HK-2 (cell line): ENCODE results near the gene SPATS2.
"Not testable (repeated sequence)": the region's sequence is repeated elsewhere in the genome, so short reads cannot be mapped to it uniquely, and the experiment has no call there.

Experiments used
- DNase-seq: peaks from one replicate; pipeline ENCODE4 v3.0.0-alpha.2; 2018; ENCODE audit not compliant: unreplicated experiment

The SPATS2 gene

GRCh38 chr12:49367381-49368239, at the start of gene SPATS2:
TSS of gene SPATS2 (plus strand) at chr12:49367462. CDS start at chr12:49461013, 93,551 bp downstream.
- no peak for DNase-seq

DNA sequence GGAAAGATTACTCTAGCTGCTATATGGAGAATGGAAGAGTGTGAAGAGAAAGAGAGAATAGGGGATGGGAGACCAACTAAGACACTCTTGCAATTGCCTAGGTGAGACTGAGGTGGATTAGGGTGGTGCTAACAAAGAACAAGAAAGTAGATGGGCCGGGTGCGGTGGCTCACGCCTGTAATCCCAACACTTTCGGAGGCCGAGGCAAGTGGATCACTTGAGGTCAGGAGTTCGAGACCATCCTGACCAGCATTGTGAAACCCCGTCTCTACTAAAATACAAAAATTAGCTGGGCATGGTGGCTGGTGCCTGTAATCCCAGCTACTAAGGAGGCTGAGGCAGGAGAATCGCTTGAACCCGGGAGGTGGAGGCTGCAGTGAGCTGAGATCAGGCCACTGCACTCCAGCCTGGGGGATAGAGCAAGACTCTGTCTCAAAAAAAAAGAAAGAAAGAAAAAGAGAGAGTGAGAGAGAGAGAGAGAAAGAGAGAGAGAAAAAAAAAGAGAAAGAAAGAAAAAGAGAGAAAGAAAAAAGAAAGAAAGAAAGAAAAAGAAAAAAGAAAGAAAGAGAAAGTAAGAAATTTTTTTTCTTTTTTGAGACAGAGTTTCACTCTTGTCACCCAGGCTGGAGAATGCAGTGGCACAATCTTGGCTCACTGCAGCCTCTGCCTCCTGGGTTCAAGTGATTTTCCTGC, 46.7 kb upstream of the SPATS2 start:
- not testable (repeated sequence) for DNase-seq

GRCh38 chr12:49322367-49322707, 44.9 kb upstream of the SPATS2 start:
- DNase-seq, result no peak

DNA sequence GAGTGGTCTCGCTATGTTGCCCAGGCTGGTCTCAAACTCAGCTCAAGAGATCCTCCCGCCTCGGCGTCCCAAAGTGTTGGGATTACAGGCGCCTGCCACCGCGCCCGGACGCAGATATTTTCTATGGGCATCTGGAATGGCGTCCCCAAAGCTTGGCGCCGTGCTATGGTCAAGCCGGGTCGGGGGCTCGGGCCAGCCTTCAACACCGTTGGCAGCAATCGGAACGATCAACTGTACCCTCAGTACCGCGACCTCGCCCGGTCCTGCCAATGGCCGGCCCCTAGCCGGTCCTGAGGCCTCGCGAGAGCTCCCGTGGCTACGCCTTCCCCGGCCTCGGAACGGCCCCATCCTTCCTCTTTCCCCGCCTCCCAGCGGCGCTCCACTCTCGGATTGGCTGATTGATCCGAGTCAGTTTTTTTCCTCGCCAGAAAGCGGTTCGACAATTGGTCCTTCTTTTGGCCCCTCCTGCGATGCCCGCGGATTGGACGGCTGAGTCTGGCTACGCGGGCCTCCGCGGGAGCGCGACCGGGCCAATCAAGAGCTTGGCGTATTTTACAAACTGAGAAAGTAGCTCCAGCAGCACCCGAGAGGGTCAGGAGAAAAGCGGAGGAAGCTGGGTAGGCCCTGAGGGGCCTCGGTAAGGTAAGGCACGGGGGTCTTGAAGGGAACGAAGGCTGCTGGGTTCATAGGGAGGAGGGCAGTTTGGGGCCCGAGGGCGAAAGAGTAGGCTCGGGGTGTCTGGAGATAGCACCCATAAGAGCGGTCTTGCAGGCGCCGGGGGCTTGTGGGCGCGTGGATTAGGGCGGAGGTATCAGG, 44.3 kb upstream of the SPATS2 start, which contains the start of gene TROAP:
TSS of gene TROAP (plus strand) at position 548 of the 816 bp plus-strand sequence. CDS start 354 bp downstream, outside the sequence.
- DNase-seq, result peak; percentile 99

DNA sequence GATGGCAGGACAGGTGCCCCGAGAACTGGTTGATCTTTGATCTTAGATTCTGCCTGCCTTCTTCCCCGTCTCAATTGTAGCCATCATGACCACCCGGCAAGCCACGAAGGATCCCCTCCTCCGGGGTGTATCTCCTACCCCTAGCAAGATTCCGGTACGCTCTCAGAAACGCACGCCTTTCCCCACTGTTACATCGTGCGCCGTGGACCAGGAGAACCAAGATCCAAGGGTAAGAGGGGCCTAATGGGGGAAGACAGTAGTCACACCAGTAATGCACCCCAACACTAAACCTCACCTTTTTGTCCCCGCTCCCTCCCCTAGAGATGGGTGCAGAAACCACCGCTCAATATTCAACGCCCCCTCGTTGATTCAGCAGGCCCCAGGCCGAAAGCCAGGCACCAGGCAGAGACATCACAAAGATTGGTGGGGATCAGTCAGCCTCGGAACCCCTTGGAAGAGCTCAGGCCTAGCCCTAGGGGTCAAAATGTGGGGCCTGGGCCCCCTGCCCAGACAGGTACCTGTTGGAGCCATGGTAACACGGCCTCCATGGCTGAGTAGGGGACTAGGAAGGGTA, 43.7 kb upstream of the SPATS2 start:
- DNase-seq, result no peak

DNA sequence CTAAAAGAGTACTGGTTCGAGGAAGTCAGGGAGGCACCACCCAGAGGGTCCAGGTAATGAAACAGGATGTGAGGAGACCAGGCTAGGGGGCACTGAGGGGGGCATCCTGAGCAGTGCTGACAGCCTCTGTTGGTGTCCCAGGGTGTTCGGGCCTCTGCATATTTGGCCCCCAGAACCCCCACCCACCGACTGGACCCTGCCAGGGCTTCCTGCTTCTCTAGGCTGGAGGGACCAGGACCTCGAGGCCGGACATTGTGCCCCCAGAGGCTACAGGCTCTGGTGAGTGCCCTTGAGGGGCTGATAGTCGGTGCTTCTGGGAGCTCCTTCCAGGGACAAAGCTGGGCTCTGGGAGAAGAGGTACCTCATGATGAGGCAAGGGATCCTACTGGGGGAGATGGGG, 41.7 kb upstream of the SPATS2 start:
- DNase-seq, result no peak

DNA sequence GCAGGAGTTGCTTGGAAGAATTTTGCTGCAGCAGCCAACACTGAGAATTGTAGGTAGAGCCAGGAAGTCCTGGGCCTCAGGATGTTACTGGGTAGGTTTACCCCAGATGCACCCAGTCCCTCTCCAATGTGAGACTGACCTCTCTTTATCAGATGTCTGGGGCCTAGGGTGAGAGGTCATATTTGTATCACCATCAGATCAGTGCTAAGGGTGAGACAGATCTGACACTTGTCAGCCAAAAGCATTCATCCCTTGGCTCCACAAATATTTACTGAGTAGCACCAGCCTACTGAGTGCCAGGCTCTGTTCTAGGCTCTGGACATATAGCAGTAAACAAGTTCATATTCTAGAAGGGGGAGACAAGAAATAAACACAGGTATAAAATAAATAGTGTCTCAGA, 39.9 kb upstream of the SPATS2 start:
- no peak for DNase-seq

DNA sequence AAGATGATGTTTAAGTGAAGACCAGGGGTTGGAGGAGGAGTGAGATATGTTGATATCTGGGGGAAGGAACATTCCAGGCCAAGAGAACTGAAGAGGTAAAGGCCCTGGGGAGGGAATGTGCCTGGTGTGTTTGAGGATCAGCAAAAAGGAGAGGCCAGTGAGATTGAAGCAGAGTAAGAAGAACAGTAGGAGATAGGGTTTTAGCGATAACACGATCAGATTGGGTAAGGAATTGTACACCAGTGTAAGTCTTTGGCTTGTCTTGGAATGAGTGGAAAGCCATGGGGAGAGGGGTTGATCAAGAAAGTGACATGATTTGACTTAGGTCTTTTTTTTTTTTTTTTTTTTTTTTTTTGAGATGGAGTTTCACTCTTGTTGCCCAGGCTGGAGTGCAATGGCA, 39.4 kb upstream of the SPATS2 start:
- DNase-seq, result no peak

DNA sequence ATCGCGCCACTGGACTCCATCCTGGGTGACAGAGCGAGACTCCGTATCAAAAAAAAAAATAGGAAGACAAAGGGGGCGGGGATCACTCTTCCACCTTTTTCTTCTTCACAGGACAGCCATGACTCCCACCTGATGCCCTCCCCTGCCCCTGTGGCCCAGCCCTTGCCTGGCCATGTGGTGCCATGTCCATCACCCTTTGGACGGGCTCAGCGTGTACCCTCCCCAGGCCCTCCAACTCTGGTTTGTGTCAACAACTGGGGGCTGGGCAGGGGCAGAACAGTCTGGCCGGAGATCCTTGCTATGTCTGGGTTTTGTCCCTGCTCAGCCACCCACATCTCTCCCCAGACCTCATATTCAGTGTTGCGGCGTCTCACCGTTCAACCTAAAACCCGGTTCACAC, 38.4 kb upstream of the SPATS2 start:
- DNase-seq, result no peak

DNA sequence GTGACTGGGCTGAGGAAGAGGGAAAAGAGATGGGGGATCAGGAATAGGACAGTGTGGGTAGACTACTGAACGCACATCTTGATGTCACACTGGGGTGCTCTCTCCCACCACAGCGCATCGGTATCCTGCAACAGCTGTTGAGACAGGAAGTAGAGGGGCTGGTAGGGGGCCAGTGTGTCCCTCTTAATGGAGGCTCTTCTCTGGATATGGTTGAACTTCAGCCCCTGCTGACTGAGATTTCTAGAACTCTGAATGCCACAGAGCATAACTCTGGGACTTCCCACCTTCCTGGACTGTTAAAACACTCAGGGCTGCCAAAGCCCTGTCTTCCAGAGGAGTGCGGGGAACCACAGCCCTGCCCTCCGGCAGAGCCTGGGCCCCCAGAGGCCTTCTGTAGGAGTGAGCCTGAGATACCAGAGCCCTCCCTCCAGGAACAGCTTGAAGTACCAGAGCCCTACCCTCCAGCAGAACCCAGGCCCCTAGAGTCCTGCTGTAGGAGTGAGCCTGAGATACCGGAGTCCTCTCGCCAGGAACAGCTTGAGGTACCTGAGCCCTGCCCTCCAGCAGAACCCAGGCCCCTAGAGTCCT, 37.1 kb upstream of the SPATS2 start:
- DNase-seq, result no peak

DNA sequence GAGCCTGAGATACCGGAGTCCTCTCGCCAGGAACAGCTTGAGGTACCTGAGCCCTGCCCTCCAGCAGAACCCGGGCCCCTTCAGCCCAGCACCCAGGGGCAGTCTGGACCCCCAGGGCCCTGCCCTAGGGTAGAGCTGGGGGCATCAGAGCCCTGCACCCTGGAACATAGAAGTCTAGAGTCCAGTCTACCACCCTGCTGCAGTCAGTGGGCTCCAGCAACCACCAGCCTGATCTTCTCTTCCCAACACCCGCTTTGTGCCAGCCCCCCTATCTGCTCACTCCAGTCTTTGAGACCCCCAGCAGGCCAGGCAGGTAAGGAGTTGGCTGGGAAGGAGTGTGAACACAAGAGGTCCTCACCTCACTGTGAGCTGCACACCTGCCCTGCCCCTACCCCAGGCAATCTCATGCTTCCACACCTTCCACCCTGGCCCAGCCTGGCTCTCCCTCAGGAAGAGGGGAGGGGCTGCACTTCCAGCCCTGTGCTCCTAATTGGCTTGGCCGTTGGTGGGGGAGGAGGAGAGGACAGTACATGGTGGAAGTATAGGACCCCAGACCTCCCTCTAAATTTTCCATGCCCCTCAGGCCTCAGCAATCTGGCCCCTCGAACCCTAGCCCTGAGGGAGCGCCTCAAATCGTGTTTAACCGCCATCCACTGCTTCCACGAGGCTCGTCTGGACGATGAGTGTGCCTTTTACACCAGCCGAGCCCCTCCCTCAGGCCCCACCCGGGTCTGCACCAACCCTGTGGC, 36.5 kb upstream of the SPATS2 start:
- no peak for DNase-seq

- peak; percentile 58 for DNase-seq
These were observed 35.7 kb upstream of the SPATS2 start for GRCh38 chr12:49331380-49332222.

DNA sequence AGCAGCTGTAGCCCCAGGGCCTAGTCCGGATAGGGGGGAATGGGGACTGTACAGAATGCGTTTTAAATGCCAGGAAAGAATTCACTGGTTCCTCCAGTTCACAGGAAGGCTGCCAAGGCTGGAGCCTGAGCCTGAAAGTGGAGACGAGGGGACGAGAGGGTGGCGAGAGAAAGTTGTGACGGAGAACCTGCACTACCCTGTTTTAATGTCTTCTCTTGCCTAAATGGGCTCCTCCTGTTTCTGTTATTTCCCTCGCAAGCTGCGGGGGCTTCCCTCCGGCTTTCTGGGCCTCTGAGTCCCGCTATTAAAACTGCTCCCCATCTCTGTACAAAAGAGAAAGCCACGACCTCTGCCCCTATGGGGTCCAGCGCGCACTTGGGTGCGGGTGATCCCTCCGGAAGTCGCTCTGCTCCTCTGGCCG, 34.8 kb upstream of the SPATS2 start:
- no peak for DNase-seq

GRCh38 chr12:49332891-49333371, 34.3 kb upstream of the SPATS2 start:
- no peak for DNase-seq

DNA sequence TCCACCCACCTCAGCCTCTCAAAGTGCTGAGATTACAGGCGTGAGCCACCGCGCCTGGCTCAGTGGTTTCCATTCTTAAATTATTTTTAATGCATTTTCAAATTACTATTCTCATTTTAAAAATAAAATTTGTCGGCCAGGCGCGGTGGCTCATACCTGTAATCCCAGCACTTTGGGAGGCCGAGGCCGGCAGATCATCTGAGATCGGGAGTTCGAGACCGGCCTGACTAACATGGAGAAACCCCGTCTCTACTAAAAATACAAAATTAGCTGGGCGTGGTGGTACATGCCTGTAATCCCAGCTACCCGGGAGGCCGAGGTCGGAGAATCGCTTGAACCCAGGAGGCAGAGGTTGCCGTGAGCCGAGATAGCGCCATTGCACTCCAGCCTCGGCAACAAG, 33.5 kb upstream of the SPATS2 start:
- not testable (repeated sequence) for DNase-seq

GRCh38 chr12:49334226-49334625, 33.0 kb upstream of the SPATS2 start:
- DNase-seq, result no peak

GRCh38 chr12:49334681-49335080, 32.6 kb upstream of the SPATS2 start:
- DNase-seq, result no peak

DNA sequence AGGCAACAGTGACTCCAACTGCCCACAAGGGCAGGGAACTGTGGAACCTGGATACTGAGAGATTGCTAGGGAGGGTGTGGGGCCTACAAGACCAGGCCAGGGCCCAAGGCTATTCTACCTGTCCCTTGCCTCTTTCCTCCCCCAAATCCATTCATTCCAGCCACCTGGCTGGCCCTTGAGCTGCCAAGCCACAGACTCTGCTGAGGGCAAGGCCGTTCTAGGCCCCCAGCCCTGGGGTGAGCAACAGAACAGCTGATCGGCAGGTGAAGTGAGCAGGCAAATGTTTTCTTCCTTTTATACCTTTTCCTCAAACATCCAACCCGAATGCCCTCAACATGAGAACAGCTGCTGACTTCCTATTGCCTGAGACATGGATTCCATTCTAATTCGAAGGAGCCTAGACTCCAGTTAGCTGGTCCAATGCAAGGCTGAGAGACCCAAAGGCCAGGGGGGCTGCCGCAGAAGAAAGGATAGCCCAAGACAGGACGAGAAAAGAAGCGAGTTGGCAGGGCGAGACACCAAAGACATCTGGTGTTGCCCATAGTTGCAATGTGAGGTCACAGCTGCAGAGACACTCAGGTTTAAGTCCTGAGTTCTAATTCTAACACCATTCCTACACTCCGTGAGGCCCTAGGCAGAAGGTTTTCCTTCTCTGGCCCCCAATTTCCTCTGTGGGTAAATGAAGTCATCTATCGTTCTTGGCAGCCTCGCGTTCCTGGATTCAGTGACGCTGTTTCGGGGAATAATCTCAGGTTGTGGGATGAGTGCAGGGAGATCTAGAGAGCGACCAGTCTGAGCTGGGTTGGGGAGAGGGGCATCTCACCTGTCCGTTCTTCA, 31.9 kb upstream of the SPATS2 start:
- no peak for DNase-seq
